PC-9 (cell line): Measurements from ENCODE around the gene CCL4L2. TPM values are rescaled to one million over a fixed set of nuclear protein-coding genes. Genes with fewer than 3 reads are reported as not detected.
"Not testable (repeated sequence)": the region's sequence is repeated elsewhere in the genome, so short reads cannot be mapped to it uniquely, and the experiment has no call there.

ENCODE experiments used
- BruUV-seq: library from RNA; stranded (reverse); fragments of 400-500 nt; replicated peaks from 2 replicates; lab custom pipeline; 2021; lab: Mats Ljungman, UMichigan
- CTCF ChIA-PET: fragments of 300-600 bp; sonication (Branson Sonifier 250); formaldehyde crosslinking; loops from one replicate; lab custom pipeline; 2022; ENCODE audit warnings: antibody characterized with exemption; lab: Charles Lee
- POLR2A ChIA-PET: fragments of 300-600 bp; sonication (Branson Sonifier 250); formaldehyde crosslinking; loops from one replicate; lab custom pipeline; 2022; ENCODE audit warnings: antibody characterized with exemption; ENCODE audit not compliant: unreplicated experiment; lab: Charles Lee
- DNase-seq, 2 experiments: peaks; one replicate each; pipeline versions ENCODE4 v3.0.0 to v3.0.0-alpha.2; 2015 to 2022; ENCODE audit warnings: mixed read lengths in 1 of 2
- H2AFZ ChIP-seq: fragments of 200-600 bp; sonication (generic); 2 replicates; pipeline ENCODE4 v1.8.1; 2017; ENCODE audit warnings: antibody characterized with exemption
- H3F3A ChIP-seq: fragments of 200-600 bp; sonication (generic); 2 replicates; pipeline ENCODE4 v1.8.1; 2017; ENCODE audit warnings: antibody characterized with exemption, mild to moderate bottlenecking, low read depth; ENCODE audit not compliant: insufficient read depth
- H3K27ac ChIP-seq: fragments of 200-600 bp; sonication (generic); 2 replicates; pipeline ENCODE4 v1.6.1; 2016; ENCODE audit warnings: mixed run types
- H3K27me3 ChIP-seq: fragments of 200-600 bp; sonication (generic); 2 replicates; pipeline ENCODE4 v1.6.1; 2016; ENCODE audit warnings: low read depth, mixed run types; ENCODE audit not compliant: insufficient read depth
- H3K36me3 ChIP-seq: fragments of 200-600 bp; sonication (generic); 2 replicates; pipeline ENCODE4 v1.6.1; 2016; ENCODE audit warnings: low read depth, mixed run types
- H3K4me1 ChIP-seq: fragments of 200-600 bp; sonication (generic); replicated peaks from 2 replicates; pipeline ENCODE4 v1.6.1; 2016; ENCODE audit warnings: mixed run types; ENCODE audit not compliant: insufficient read depth
- H3K4me2 ChIP-seq: fragments of 200-600 bp; sonication (generic); 2 replicates; pipeline ENCODE4 v1.6.1; 2017; ENCODE audit warnings: mixed run types
- H3K4me3 ChIP-seq: fragments of 200-600 bp; sonication (generic); 2 replicates; pipeline ENCODE4 v1.6.1; 2016; ENCODE audit warnings: mixed run types
- H3K79me2 ChIP-seq: fragments of 200-600 bp; sonication (generic); 2 replicates; pipeline ENCODE4 v1.6.1; 2017; ENCODE audit warnings: low read depth, mixed run types
- H3K9me2 ChIP-seq: fragments of 200-600 bp; sonication (generic); 2 replicates; pipeline ENCODE4 v1.8.1; 2017; ENCODE audit warnings: mild to moderate bottlenecking; ENCODE audit not compliant: insufficient read depth
- H3K9me3 ChIP-seq: fragments of 200-600 bp; sonication (generic); 2 replicates; pipeline ENCODE4 v1.8.1; 2016; ENCODE audit warnings: low read depth; ENCODE audit not compliant: insufficient read depth
- H4K20me1 ChIP-seq: fragments of 200-600 bp; sonication (generic); 2 replicates; pipeline ENCODE4 v1.8.1; 2017; ENCODE audit not compliant: insufficient read depth
- CTCF ChIP-seq: fragments of 200-600 bp; sonication (generic); conservative IDR thresholded peaks from 2 replicates; pipeline ENCODE4 v1.6.1; 2017; ENCODE audit warnings: mixed run types, antibody characterized with exemption, mild to moderate bottlenecking, moderate library complexity
- EZH2 ChIP-seq: fragments of 200-600 bp; sonication (generic); IDR thresholded peaks from 2 replicates; pipeline ENCODE4 v1.8.0; 2017; ENCODE audit warnings: antibody characterized with exemption, low read depth
- intact Hi-C: fragments of 100-400 bp; cut with micrococcal nuclease; formaldehyde crosslinking; loops from one replicate; pipeline ENCODE4 v1.10.0; 2022; ENCODE audit not compliant: unreplicated experiment
- total RNA-seq: library from RNA; stranded (reverse); gene quantifications from 2 replicates; pipeline ENCODE4 v1.2.3, GENCODE V29; 2021

The CCL4L2 gene
- total RNA-seq, 1 experiment from 2014 or later = not detected

- Histone ChIP-seq H3K4me3 (no peak overlapping the region), H3F3A (no peaks in the 10 kb centered on the region), H3K9me3 (no peaks in the 10 kb centered on the region), H3K79me2 (no peaks in the 10 kb centered on the region), H3K27me3 (peaks cover 66% of the 10 kb centered on the region), H3K4me2 (no peak overlapping the region), H4K20me1 (no peaks in the 10 kb centered on the region), H3K9me2 (no peaks in the 10 kb centered on the region), H3K27ac (no peak overlapping the region), H3K36me3 (no peaks in the 10 kb centered on the region), H2AFZ (no peak overlapping the region), H3K4me1 (no peaks in the 10 kb centered on the region)
- no TSS peak for BruUV-seq
- intact Hi-C loops = no loop called here
- no peak for DNase-seq
- CTCF ChIA-PET = no interaction called here
- POLR2A ChIA-PET = no interaction called here
- TF ChIP-seq CTCF (no peak), EZH2 (no peak)
These were observed 14.8 kb upstream of the CCL4L2 start for GRCh38 chr17:36196131-36196486.

DNA sequence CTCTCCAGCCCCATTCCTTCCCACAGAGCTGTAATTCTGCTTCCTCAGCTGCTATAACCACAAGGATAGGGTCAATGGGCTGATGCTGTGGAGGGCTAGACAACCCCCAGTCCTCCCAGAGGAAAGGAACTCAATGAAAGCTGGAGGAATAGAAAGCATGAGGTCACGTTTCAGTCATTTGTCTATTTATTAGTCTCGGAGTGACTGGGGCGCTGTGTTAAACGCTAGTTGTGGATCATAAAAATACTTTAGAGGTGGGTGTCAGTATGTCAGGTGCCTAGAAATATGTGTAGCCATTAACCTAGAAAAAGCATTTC is 13.5 kb upstream of the CCL4L2 start:
- H3K36me3 ChIP-seq = no peaks in the 10 kb centered on the region
- H3K4me3 ChIP-seq = no peak overlapping the region
- no peaks in the 10 kb centered on the region for H3K79me2 ChIP-seq
- H2AFZ ChIP-seq = no peak overlapping the region
- no peak overlapping the region for H3K27ac ChIP-seq
- intact Hi-C loops = no loop called here
- CTCF ChIA-PET = interaction anchor here (0.7 kb wide), 1 partner anchor 398 kb away, joined by 9 read pairs; no protein-coding TSS in a partner anchor
- H3K9me3 ChIP-seq = no peaks in the 10 kb centered on the region
- H4K20me1 ChIP-seq = no peaks in the 10 kb centered on the region
- TF ChIP-seq EZH2 = no peak
- no peaks in the 10 kb centered on the region for H3K9me2 ChIP-seq
- peaks cover 69% of the 10 kb centered on the region for H3K27me3 ChIP-seq
- POLR2A ChIA-PET = no interaction called here
- no TSS peak for BruUV-seq
- H3K4me1 ChIP-seq = no peaks in the 10 kb centered on the region
- no peak for DNase-seq
- H3F3A ChIP-seq = no peaks in the 10 kb centered on the region
- H3K4me2 ChIP-seq = no peak overlapping the region

GRCh38 chr17:36198831-36199465 is 11.9 kb upstream of the CCL4L2 start:
- Histone ChIP-seq H3K27ac (no peak overlapping the region), H3K27me3 (peaks cover 72% of the 10 kb centered on the region), H3K4me1 (no peaks in the 10 kb centered on the region), H4K20me1 (no peaks in the 10 kb centered on the region), H2AFZ (no peak overlapping the region), H3K4me2 (no peak overlapping the region), H3K9me3 (no peaks in the 10 kb centered on the region), H3K4me3 (no peak overlapping the region), H3F3A (no peaks in the 10 kb centered on the region), H3K9me2 (no peaks in the 10 kb centered on the region), H3K36me3 (no peaks in the 10 kb centered on the region), H3K79me2 (no peaks in the 10 kb centered on the region)
- TF ChIP-seq EZH2 = no peak
- TF ChIP-seq CTCF = no peak
- DNase-seq = no peak
- intact Hi-C loops = no loop called here
- no TSS peak for BruUV-seq
- ChIA-PET POLR2A (no interaction called here), CTCF (no interaction called here)

- H3K9me3 ChIP-seq, H3K4me2 ChIP-seq, CTCF ChIA-PET, DNase-seq, H3K4me1 ChIP-seq, BruUV-seq, POLR2A ChIA-PET, H2AFZ ChIP-seq, intact Hi-C loops, H4K20me1 ChIP-seq, H3K36me3 ChIP-seq, H3K4me3 ChIP-seq, H3K9me2 ChIP-seq, H3K79me2 ChIP-seq, H3K27ac ChIP-seq, H3F3A ChIP-seq: not testable (repeated sequence)
- peaks cover 74% of the 10 kb centered on the region for H3K27me3 ChIP-seq
These were observed 9.8 kb upstream of the CCL4L2 start for GRCh38 chr17:36201102-36201501.

GRCh38 chr17:36201506-36201905 is 9.4 kb upstream of the CCL4L2 start:
- H3K9me2 ChIP-seq, DNase-seq, H2AFZ ChIP-seq, H3K4me3 ChIP-seq, CTCF ChIA-PET, POLR2A ChIA-PET, BruUV-seq, H3K4me1 ChIP-seq, intact Hi-C loops, H3K36me3 ChIP-seq, H3K27ac ChIP-seq, H3F3A ChIP-seq, H4K20me1 ChIP-seq, H3K4me2 ChIP-seq, H3K9me3 ChIP-seq, H3K79me2 ChIP-seq: not testable (repeated sequence)
- peaks cover 74% of the 10 kb centered on the region for H3K27me3 ChIP-seq
